Gastrocnemius medialis (tissue), 4 donors: ENCODE results near the gene TOMM70.

ENCODE experiments used
- CTCF ChIP-seq, 5 experiments: fragments of 450-650 bp in 3 of 5; fragments of 200-600 bp in 2 of 5; sonication (generic) in 2 of 5; IDR thresholded peaks in 4 of 5; conservative IDR thresholded peaks in 1 of 5; 1 replicate in 4 of 5; 2 replicates in 1 of 5; pipeline ENCODE4 v1.5.1; 2016 to 2019; ENCODE audit warnings: antibody characterized with exemption in 5 of 5, mild to moderate bottlenecking in 3 of 5, moderate library complexity in 3 of 5
- POLR2A ChIP-seq, 2 donors: fragments of 450-650 bp; IDR thresholded peaks; one replicate each; pipeline ENCODE4 v1.6.1; 2017; ENCODE audit warnings: antibody characterized with exemption in 2 of 2, mild to moderate bottlenecking in 2 of 2, moderate library complexity in 2 of 2

DNA sequence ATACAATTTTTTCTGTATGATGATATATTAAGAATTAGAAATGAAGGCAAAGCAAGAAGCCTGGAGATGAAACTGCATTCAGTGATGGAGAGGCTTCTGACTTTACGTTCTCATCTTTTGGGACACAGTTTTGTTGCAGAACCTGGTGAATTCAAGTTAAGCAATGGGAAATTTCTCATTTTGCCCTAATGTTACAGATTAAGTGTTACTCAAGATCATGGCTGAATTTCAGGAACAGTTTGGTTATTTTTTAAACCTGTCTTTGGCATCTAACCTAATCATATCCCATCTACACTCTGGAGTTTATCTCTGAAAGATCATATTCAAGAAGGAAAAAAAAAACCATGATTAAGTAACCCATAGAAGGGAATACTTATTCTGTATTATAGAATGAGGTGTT, 60.4 kb downstream of the TOMM70 start:
- TF ChIP-seq CTCF (IDR thresholded peaks at IDR 0.05 in 4 of 5, conservative IDR thresholded peaks at IDR 0.05 in 1 of 5) (no peak), POLR2A (IDR thresholded peaks at IDR 0.05) (no peak)
